ENCODE measurements around the gene CRIP2. TPM values are rescaled to one million over a fixed set of nuclear protein-coding genes. Genes with fewer than 3 reads are reported as not detected.

Gene CRIP2
- total and polyA plus RNA-seq, 8 donors = 143 to 229 (median 181) TPM

- peak overlapping the region; percentile 52 for H3K4me3 ChIP-seq
- H3K4me1 ChIP-seq = peaks cover 12 to 40% of the 10 kb centered on the region in 2 donors
- DNase-seq (peak in 2 of 4 donors; percentile 31 to 76), ATAC-seq (no peak)
- no peaks in the 10 kb centered on the region for H3K36me3 ChIP-seq
- H3K27ac ChIP-seq = no peak overlapping the region
- intact Hi-C loops (cut with DNase I) = no loop called here
- H3K9me3 ChIP-seq = no peaks in the 10 kb centered on the region
- H3K27me3 ChIP-seq = peaks cover 16 to 78% of the 10 kb centered on the region in 2 donors
- TF ChIP-seq CTCF (IDR thresholded peaks at IDR 0.05) = no peak
Observed at GRCh38 chr14:105526776-105527380, 52.3 kb downstream of the CRIP2 start.

GRCh38 chr14:105527381-105527825 is 52.8 kb downstream of the CRIP2 start:
- intact Hi-C loops (cut with DNase I) = no loop called here
- Histone ChIP-seq H3K27me3 (peaks cover 16 to 72% of the 10 kb centered on the region in 2 donors), H3K4me1 (peaks cover 12 to 40% of the 10 kb centered on the region in 2 donors), H3K9me3 (no peaks in the 10 kb centered on the region), H3K27ac (no peak overlapping the region), H3K4me3 (peak overlapping the region; percentile 52), H3K36me3 (no peaks in the 10 kb centered on the region)
- ATAC-seq = no peak
- DNase-seq = no peak
- no peak for TF ChIP-seq CTCF (IDR thresholded peaks at IDR 0.05)

- H3K27ac ChIP-seq = peak overlapping the region in 1 of 2 donors; percentile 24
- H3K27me3 ChIP-seq = peaks cover 16 to 67% of the 10 kb centered on the region in 2 donors
- H3K36me3 ChIP-seq = no peaks in the 10 kb centered on the region
- intact Hi-C loops (cut with DNase I) = no loop called here
- H3K4me3 ChIP-seq = peak overlapping the region; percentile 52 to 57
- H3K4me1 ChIP-seq = peaks cover 12 to 40% of the 10 kb centered on the region in 2 donors
- ATAC-seq = peak; percentile 90
- DNase-seq = peak; percentile 74 to 94 (median 82)
- peak; percentile 91 to 93 for TF ChIP-seq CTCF (IDR thresholded peaks at IDR 0.05)
- no peaks in the 10 kb centered on the region for H3K9me3 ChIP-seq
Observed at GRCh38 chr14:105527826-105528585, 53.4 kb downstream of the CRIP2 start.

- ATAC-seq (no peak), DNase-seq (no peak)
- Histone ChIP-seq H3K27me3 (peaks cover 16 to 67% of the 10 kb centered on the region in 2 donors), H3K36me3 (no peaks in the 10 kb centered on the region), H3K4me1 (peaks cover 12 to 40% of the 10 kb centered on the region in 2 donors), H3K27ac (peak overlapping the region in 1 of 2 donors; percentile 24), H3K9me3 (no peaks in the 10 kb centered on the region), H3K4me3 (peak overlapping the region; percentile 52 to 57)
- intact Hi-C loops (cut with DNase I) = no loop called here
- peak in 1 of 2 donors; percentile 42 for TF ChIP-seq CTCF (IDR thresholded peaks at IDR 0.05)
Observed at GRCh38 chr14:105528586-105529318, 54.1 kb downstream of the CRIP2 start.

- Histone ChIP-seq H3K36me3 (no peaks in the 10 kb centered on the region), H3K27ac (no peak overlapping the region), H3K9me3 (no peaks in the 10 kb centered on the region), H3K27me3 (peaks cover 16 to 67% of the 10 kb centered on the region in 2 donors), H3K4me3 (peak overlapping the region in 1 of 2 donors; percentile 52), H3K4me1 (peaks cover 12 to 40% of the 10 kb centered on the region in 2 donors)
- intact Hi-C loops (cut with DNase I) = no loop called here
- TF ChIP-seq CTCF (IDR thresholded peaks at IDR 0.05) = no peak
- DNase-seq (no peak), ATAC-seq (no peak)
Observed at GRCh38 chr14:105529319-105529568, 54.6 kb downstream of the CRIP2 start.

All from left lung (tissue), 10 donors.